Measurements from ENCODE around the gene KRTAP10-7.
"Not testable (repeated sequence)": the region's sequence is repeated elsewhere in the genome, so short reads cannot be mapped to it uniquely, and the experiment has no call there.

KRTAP10-7 gene

DNA sequence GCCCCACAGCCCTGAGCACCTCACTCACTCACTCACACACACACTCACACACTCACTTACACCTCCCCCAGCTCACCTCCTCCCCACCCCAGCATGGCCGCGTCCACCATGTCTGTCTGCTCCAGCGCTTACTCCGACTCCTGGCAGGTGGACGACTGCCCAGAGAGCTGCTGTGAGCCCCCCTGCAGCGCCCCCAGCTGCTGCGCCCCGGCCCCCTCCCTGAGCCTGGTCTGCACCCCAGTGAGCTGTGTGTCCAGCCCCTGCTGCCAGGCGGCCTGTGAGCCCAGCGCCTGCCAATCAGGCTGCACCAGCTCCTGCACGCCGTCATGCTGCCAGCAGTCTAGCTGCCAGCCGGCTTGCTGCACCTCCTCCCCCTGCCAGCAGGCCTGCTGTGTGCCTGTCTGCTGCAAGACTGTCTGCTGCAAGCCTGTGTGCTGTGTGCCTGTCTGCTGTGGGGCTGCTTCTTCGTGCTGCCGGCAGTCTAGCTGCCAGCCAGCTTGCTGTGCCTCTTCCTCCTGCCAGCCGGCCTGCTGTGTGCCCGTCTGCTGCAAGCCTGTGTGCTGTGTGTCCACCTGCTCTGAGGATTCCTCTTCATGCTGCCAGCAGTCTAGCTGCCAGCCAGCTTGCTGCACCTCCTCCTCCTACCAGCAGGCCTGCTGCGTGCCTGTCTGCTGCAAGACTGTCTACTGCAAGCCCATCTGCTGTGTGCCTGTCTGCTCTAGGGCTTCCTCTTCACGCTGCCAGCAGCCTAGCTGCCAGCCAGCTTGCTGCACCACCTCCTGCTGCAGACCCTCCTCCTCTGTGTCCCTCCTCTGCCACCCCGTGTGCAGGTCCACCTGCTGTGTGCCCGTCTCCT is 46.2 kb downstream of the KRTAP10-7 start, which contains the start of gene KRTAP10-11:
TSS of gene KRTAP10-11 (plus strand) at position 49 of the 856 bp plus-strand sequence. CDS start at position 94, 45 bp downstream.
- H3K4me1 Mint-ChIP-seq, H3K4me3 Mint-ChIP-seq, H3K27me3 Mint-ChIP-seq, H3K36me3 Mint-ChIP-seq: not testable (repeated sequence)
- H3K27ac Mint-ChIP-seq, result peak within 1 kb of the TSS; percentile 70
- H3K9me3 Mint-ChIP-seq, result peaks cover 14% of the 10 kb centered on the region

DNA sequence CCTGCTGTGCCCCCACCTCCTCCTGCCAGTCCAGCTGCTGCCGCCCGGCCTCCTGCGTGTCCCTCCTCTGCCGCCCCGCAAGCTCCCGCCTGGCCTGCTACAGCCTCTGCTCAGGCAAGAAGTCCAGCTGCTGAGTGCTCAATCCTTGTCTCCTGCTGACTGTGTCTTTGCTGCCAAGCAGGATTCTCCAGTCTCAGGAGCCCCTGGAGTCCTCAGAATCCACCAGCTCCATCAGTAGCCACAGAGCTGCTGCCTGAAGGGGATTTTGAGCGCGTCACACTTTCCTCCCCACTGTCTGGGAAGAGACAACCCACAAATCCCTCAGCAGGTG is 46.8 kb downstream of the KRTAP10-7 start:
- Mint-ChIP-seq H3K27me3 (no peaks in the 10 kb centered on the region), H3K36me3 (peaks cover 8% of the 10 kb centered on the region), H3K4me1 (peaks cover 3% of the 10 kb centered on the region), H3K27ac (no peak overlapping the region), H3K9me3 (peaks cover 11% of the 10 kb centered on the region), H3K4me3 (no peak overlapping the region)

DNA sequence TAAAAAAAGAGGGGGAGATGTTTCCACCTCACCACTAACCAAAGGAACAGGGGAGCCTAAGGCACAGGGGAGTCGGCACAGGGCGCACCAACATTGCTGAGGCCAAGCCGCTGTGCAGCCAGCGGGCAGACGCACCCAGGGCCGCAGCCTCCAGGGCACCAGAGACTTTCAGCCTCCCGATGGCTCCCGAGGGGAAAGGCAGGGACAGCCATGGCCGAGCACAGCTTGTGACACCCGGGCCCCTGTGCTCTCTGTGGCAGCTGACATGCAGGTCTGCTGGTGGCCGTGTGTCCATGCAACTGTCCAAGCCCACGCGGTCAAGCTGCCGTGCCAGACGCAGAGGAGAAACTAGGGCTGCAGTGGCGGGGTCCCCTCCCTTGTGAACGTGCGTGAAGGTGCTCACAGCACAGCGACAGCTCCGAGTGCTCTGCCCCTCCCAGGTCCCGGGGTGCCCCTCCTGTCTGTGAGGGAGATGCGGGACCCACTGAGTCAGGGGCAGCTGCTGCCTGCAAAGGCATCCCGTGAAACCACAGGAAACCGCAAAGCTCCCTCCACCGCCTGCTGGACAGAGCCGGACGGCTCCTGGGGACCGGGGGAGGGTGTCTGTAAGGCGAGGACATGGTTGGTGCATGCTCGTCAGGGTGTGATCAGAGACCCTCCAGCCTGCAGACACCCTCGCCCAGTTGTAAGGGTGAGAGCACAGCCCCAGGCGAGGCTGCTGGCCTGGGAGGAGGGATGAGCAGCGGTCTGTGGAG is 48.3 kb downstream of the KRTAP10-7 start:
- peaks cover 8% of the 10 kb centered on the region for H3K36me3 Mint-ChIP-seq

GRCh38 chr21:44649521-44650100 is 49.2 kb downstream of the KRTAP10-7 start:
- peaks cover 16% of the 10 kb centered on the region for H3K4me1 Mint-ChIP-seq
- H3K27ac Mint-ChIP-seq, result no peak overlapping the region
- H3K9me3 Mint-ChIP-seq, result peaks cover 5% of the 10 kb centered on the region
- no peak overlapping the region for H3K4me3 Mint-ChIP-seq
- H3K36me3 Mint-ChIP-seq, result peaks cover 4% of the 10 kb centered on the region
- H3K27me3 Mint-ChIP-seq, result no peaks in the 10 kb centered on the region

More for the DNA sequence above, 48.3 kb downstream of the KRTAP10-7 start:
- H3K27me3 Mint-ChIP-seq, result no peaks in the 10 kb centered on the region
- no peak overlapping the region for H3K4me3 Mint-ChIP-seq
- H3K9me3 Mint-ChIP-seq, result peaks cover 10% of the 10 kb centered on the region
- no peak overlapping the region for H3K27ac Mint-ChIP-seq
- peaks cover 8% of the 10 kb centered on the region for H3K4me1 Mint-ChIP-seq

DNA sequence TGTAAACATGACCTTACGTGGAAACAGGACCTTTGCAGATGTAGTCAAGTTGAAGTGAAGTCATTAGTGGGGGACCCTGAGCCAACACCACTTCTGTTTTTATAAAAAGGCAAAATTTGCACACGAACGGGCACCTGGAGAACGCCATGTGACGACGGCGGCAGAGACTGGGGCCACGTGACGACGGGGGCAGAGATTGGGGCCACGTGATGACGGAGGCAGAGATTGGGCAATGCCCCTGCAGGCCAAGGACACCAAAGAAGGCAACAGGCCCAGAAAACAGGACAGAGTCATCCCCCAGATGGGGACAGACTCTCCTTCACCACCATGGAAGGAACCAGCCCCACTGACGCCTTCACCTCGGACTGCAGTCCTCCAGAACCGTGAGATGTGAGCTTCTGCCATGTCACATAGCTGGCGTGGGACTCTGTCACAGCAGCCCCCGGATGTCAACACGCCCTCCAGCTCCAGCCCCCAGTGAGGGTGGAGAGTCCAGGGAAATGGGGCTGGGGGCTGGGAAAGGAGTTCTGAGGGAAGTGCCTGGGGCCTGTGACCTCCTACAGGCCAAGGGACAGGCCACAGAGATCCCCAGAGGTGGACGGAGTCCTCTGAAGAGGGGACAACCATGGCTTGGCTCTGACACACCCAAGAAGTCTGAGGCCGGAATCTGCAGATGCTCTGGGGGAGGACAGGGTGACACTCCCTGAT is 50.0 kb downstream of the KRTAP10-7 start:
- H3K27me3 Mint-ChIP-seq, result no peaks in the 10 kb centered on the region
- H3K27ac Mint-ChIP-seq, result no peak overlapping the region
- no peak overlapping the region for H3K4me3 Mint-ChIP-seq

DNA sequence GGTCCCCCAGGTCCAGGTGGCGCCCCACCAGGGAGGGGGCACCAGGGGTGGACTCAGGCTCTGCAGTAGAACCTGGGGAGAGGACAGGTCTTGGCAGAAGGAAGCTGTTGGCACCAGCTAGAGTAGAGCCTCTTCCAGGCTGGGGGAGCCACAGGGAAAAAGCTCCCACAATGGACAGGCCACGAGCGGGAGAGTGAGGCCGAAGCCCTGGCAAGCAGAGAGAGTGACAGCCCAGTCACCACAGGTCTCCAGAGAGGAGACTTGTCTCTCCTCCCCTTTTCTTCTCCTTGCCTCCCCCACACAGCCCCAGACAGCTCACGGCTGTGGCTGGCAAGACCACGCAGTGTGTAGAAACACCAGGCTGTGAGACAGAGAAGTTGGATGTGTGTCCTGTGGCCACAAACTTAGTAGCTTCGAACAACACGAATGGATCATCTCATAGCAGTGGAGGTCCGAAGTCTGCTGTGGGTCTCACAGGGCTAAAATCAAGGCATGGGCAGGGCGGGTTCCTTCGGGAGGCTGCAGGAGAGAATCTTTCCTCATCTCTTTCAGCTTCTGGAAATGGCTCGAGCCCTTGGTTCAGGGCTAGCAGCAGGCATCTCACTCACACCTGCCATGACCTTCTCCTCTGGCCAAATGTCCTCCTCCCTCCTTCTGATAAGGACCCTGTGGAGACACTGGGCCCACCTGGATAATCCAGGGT is 50.7 kb downstream of the KRTAP10-7 start:
- Mint-ChIP-seq H3K27me3 (no peaks in the 10 kb centered on the region), H3K36me3 (peaks cover 2% of the 10 kb centered on the region), H3K27ac (peak overlapping the region; percentile 51), H3K9me3 (peaks cover 1% of the 10 kb centered on the region), H3K4me1 (peaks cover 32% of the 10 kb centered on the region), H3K4me3 (no peak overlapping the region)

More for the DNA sequence above, 50.0 kb downstream of the KRTAP10-7 start:
- Mint-ChIP-seq H3K36me3 (peaks cover 1% of the 10 kb centered on the region), H3K4me1 (peaks cover 25% of the 10 kb centered on the region), H3K9me3 (no peaks in the 10 kb centered on the region)
